BJ (cell line): ENCODE measurements around the gene NKAIN4. TPM values are rescaled to one million over a fixed set of nuclear protein-coding genes. Genes with fewer than 3 reads are reported as not detected.

Experiments used
- CTCF ChIA-PET: fragments of 350-600 bp; formaldehyde crosslinking; extraction: SDS; loops from one replicate; lab custom pipeline; 2021; ENCODE audit warnings: antibody characterized with exemption, inconsistent platforms; lab: Yijun Ruan, JAX
- POLR2A ChIA-PET: fragments of 300-600 bp; sonication (Branson Sonifier 250); formaldehyde crosslinking; extraction: SDS; loops from one replicate; lab custom pipeline; 2021; ENCODE audit warnings: antibody characterized with exemption; lab: Charles Lee
- DNase-seq: peaks from one replicate; pipeline ENCODE4 v3.0.0-alpha.2; 2011; ENCODE audit warnings: low read depth
- H3K27me3 ChIP-seq: 2 replicates; pipeline ENCODE4 v1.6.0; 2011; ENCODE audit warnings: low read length; ENCODE audit not compliant: control insufficient read depth, insufficient read depth
- H3K36me3 ChIP-seq: 2 replicates; pipeline ENCODE4 v1.5.1; 2011; ENCODE audit warnings: low read length; ENCODE audit not compliant: control insufficient read depth, insufficient read depth
- H3K4me3 ChIP-seq: 2 replicates; pipeline ENCODE4 v1.5.1; 2011; ENCODE audit warnings: low read depth, mild to moderate bottlenecking, control low read depth, low read length
- CTCF ChIP-seq: IDR thresholded peaks from 2 replicates; pipeline ENCODE4 v1.5.1; 2011; ENCODE audit warnings: low read depth, mild to moderate bottlenecking, control low read depth, inconsistent platforms, low read length, moderate library complexity; ENCODE audit not compliant: insufficient read depth
- polyA minus RNA-seq: library from RNA; depleted of rRNA, polyadenylated mRNA; stranded (reverse); fragments of >200 nt; gene quantifications from 2 replicates; pipeline ENCODE4 v1.2.3, GENCODE V29; 2011; rRNA and poly(A)+ RNA removed
- polyA plus RNA-seq: library from polyadenylated mRNA; depleted of rRNA; stranded (reverse); fragments of >200 nt; gene quantifications from 2 replicates; pipeline ENCODE4 v1.2.3, GENCODE V29; 2011; rRNA removed

NKAIN4 gene
- polyA plus RNA-seq (not detected in 2 replicates), polyA minus RNA-seq (not detected in 2 replicates)

- no peak for DNase-seq
- CTCF ChIA-PET: interaction anchor here (1.3 to 9.2 kb wide), 3 partner anchors 8 to 282 kb away, joined by 4 to 64 read pairs (median 4); no protein-coding TSS in a partner anchor
- Histone ChIP-seq H3K4me3 (peak within 1 kb of the TSS; percentile 3; the same call in 1 of the 2 replicates), H3K27me3 (peaks cover 45% of the 10 kb centered on the region), H3K36me3 (no peaks in the 10 kb centered on the region)
- POLR2A ChIA-PET: no interaction called here
- no peak for TF ChIP-seq CTCF
Observed at GRCh38 chr20:63254232-63254605, at the start of gene NKAIN4. TSS of gene NKAIN4 (minus strand) at chr20:63254463. CDS start at chr20:63254450, 13 bp downstream.

GRCh38 chr20:63303095-63303666 lies 48.9 kb upstream of the NKAIN4 start:
- H3K36me3 ChIP-seq: no peaks in the 10 kb centered on the region
- no peak overlapping the region for H3K4me3 ChIP-seq
- no peak for TF ChIP-seq CTCF
- no peak for DNase-seq
- ChIA-PET CTCF (interaction anchor here (0.9 kb wide), 1 partner anchor 79 kb away, joined by 3 read pairs; no protein-coding TSS in a partner anchor), POLR2A (no interaction called here)
- H3K27me3 ChIP-seq: no peaks in the 10 kb centered on the region; the same call in 1 of the 2 replicates

- CTCF ChIA-PET: interaction anchor here (1.4 kb wide), 1 partner anchor 9 kb away, joined by 4 read pairs; no protein-coding TSS in a partner anchor
- no peak for DNase-seq
- Histone ChIP-seq H3K4me3 (no peak overlapping the region), H3K36me3 (no peaks in the 10 kb centered on the region), H3K27me3 (no peaks in the 10 kb centered on the region; the same call in 1 of the 2 replicates)
- POLR2A ChIA-PET: no interaction called here
- TF ChIP-seq CTCF: no peak
Observed at GRCh38 chr20:63301671-63302070, 47.4 kb upstream of the NKAIN4 start.

- ChIA-PET POLR2A (no interaction called here), CTCF (interaction anchor here (1.1 to 7.5 kb wide), 2 partner anchors 11 to 14 kb away, joined by 3 to 68 read pairs; no protein-coding TSS in a partner anchor)
- H3K36me3 ChIP-seq: no peaks in the 10 kb centered on the region
- no peak for DNase-seq
- no peak overlapping the region for H3K4me3 ChIP-seq
- no peak for TF ChIP-seq CTCF
- peaks cover 14% of the 10 kb centered on the region for H3K27me3 ChIP-seq
Observed at GRCh38 chr20:63298731-63299312, 44.6 kb upstream of the NKAIN4 start.

GRCh38 chr20:63297796-63298572 lies 43.7 kb upstream of the NKAIN4 start:
- no peak for TF ChIP-seq CTCF
- CTCF ChIA-PET: interaction anchor here (1.1 to 7.5 kb wide), 2 partner anchors 11 to 13 kb away, joined by 3 to 68 read pairs; no protein-coding TSS in a partner anchor
- Histone ChIP-seq H3K4me3 (no peak overlapping the region), H3K36me3 (no peaks in the 10 kb centered on the region), H3K27me3 (peaks cover 14% of the 10 kb centered on the region)
- DNase-seq: no peak
- POLR2A ChIA-PET: no interaction called here
